Esophagus squamous epithelium (tissue), 5 donors: ENCODE results near the gene PROCR. TPM values are rescaled to one million over a fixed set of nuclear protein-coding genes. Genes with fewer than 3 reads are reported as not detected.

Experiments
- DNase-seq: peaks from one replicate; lab custom pipeline; 2025; lab: John Stamatoyannopoulos, UW
- H3K27ac ChIP-seq, 4 donors: fragments of 200-600 bp; sonication (generic); one replicate each; pipeline ENCODE4 v1.5.1; 2016 to 2019; ENCODE audit warnings: mild to moderate bottlenecking in 1 of 4
- H3K27me3 ChIP-seq, 4 donors: fragments of 200-600 bp; sonication (generic); 1 replicate in 3 of 4; 2 replicates in 1 of 4; pipeline versions ENCODE4 v1.5.1 to v1.6.0; 2017 to 2021; ENCODE audit warnings: antibody characterized with exemption in 1 of 4
- H3K36me3 ChIP-seq, 3 donors: fragments of 200-600 bp; sonication (generic); one replicate each; pipeline ENCODE4 v1.5.1; 2016 to 2019
- H3K4me1 ChIP-seq, 3 donors: fragments of 200-600 bp; sonication (generic); one replicate each; pipeline ENCODE4 v1.5.1; 2017 to 2019
- H3K4me3 ChIP-seq, 4 donors: fragments of 200-600 bp; sonication (generic); 1 replicate in 3 of 4; 2 replicates in 1 of 4; pipeline ENCODE4 v1.5.1; 2016 to 2019; ENCODE audit warnings: mild to moderate bottlenecking in 2 of 4, moderate library complexity in 1 of 4
- H3K9me3 ChIP-seq, 3 donors: fragments of 200-600 bp; sonication (generic); one replicate each; pipeline ENCODE4 v1.5.1; 2016 to 2019
- CTCF ChIP-seq, 6 experiments: fragments of 450-650 bp in 4 of 6; fragments of 200-600 bp in 2 of 6; sonication (generic) in 2 of 6; IDR thresholded peaks; one replicate each; pipeline ENCODE4 v1.5.1; 2016 to 2019; ENCODE audit warnings: antibody characterized with exemption in 6 of 6, mild to moderate bottlenecking in 4 of 6, moderate library complexity in 4 of 6
- POLR2A ChIP-seq, 4 donors: fragments of 450-650 bp; IDR thresholded peaks; one replicate each; pipeline ENCODE4 v1.6.1; 2017; ENCODE audit warnings: antibody characterized with exemption in 4 of 4, mild to moderate bottlenecking in 4 of 4, moderate library complexity in 3 of 4
- WGBS, 2 donors: methylation state at CpG; one replicate each; pipeline ENCODE4 v1.1.5; 2018; 5-methylcytosine and 5-hydroxymethylcytosine counted together
- intact Hi-C: fragments of 100-400 bp; cut with DNase I; formaldehyde crosslinking; loops from one replicate; pipeline ENCODE4 v1.15.0; 2022
- total RNA-seq, 4 donors: library from RNA; depleted of rRNA; stranded (reverse); fragments of >200 nt; gene quantifications; one replicate each; pipeline ENCODE4 v1.1.0, GENCODE V29; 2016
- donor health status: DM: yes; HTN: yes; CAD: no.

The PROCR gene
- 10 to 100 TPM in 3 of 4 donors, 1 to 10 TPM in 1; 2.5 to 19.6 (median 14.6) TPM for total RNA-seq

GRCh38 chr20:35171753-35172433 lies at the start of gene PROCR:
Gene PROCR (plus strand): TSS chr20:35172072. CDS start chr20:35172155, 83 bp downstream.
- DNase-seq, result no peak
- Histone ChIP-seq H3K9me3 (no peaks in the 10 kb centered on the region), H3K27ac (peak within 1 kb of the TSS; percentile 61 to 81 (median 72)), H3K4me3 (peak within 1 kb of the TSS; percentile 17 to 64 (median 42)), H3K36me3 (peaks cover 0 to 12% (median 0%) of the 10 kb centered on the region in 3 donors), H3K4me1 (peaks cover 0 to 38% (median 15%) of the 10 kb centered on the region in 3 donors), H3K27me3 (no peaks in the 10 kb centered on the region)
- intact Hi-C loops, result no loop called here
- 8 to 11% methylated on average over 14 of the region's 16 CpGs for WGBS, 2 donors
- TF ChIP-seq POLR2A (IDR thresholded peaks at IDR 0.05) (no peak), CTCF (IDR thresholded peaks at IDR 0.05) (peak in 1 of 6 experiments; percentile 7)

GRCh38 chr20:35122756-35123405 lies 49.0 kb upstream of the PROCR start:
- WGBS, 2 donors, result 87 to 92% methylated on average over 3 to 5 of the region's 5 CpGs
- Histone ChIP-seq H3K4me3 (no peak overlapping the region), H3K9me3 (no peaks in the 10 kb centered on the region), H3K4me1 (no peaks in the 10 kb centered on the region), H3K27me3 (no peaks in the 10 kb centered on the region), H3K36me3 (peaks cover 19 to 100% (median 42%) of the 10 kb centered on the region in 3 donors), H3K27ac (no peak overlapping the region)
- intact Hi-C loops, result no loop called here
- no peak for TF ChIP-seq POLR2A (IDR thresholded peaks at IDR 0.05)
- no peak for TF ChIP-seq CTCF (IDR thresholded peaks at IDR 0.05)
- no peak for DNase-seq

- H3K9me3 ChIP-seq, result no peaks in the 10 kb centered on the region
- peaks cover 0 to 5% (median 0%) of the 10 kb centered on the region in 3 donors for H3K4me1 ChIP-seq
- DNase-seq, result no peak
- H3K27me3 ChIP-seq, result no peaks in the 10 kb centered on the region
- peaks cover 13 to 97% (median 33%) of the 10 kb centered on the region in 3 donors for H3K36me3 ChIP-seq
- no peak overlapping the region for H3K4me3 ChIP-seq
- WGBS, 2 donors, result 80 to 85% methylated on average over 5 of the region's 5 CpGs
- H3K27ac ChIP-seq, result no peak overlapping the region
- no peak for TF ChIP-seq CTCF (IDR thresholded peaks at IDR 0.05)
- TF ChIP-seq POLR2A (IDR thresholded peaks at IDR 0.05), result no peak
- intact Hi-C loops, result no loop called here
Observed at GRCh38 chr20:35125753-35126152, 46.1 kb upstream of the PROCR start.

- H3K9me3 ChIP-seq, result no peaks in the 10 kb centered on the region
- H3K27me3 ChIP-seq, result no peaks in the 10 kb centered on the region
- WGBS, 2 donors, result 38 to 63% methylated on average over 2 of the region's 2 CpGs
- H3K27ac ChIP-seq, result no peak overlapping the region
- intact Hi-C loops, result no loop called here
- peaks cover 0 to 13% (median 0%) of the 10 kb centered on the region in 3 donors for H3K4me1 ChIP-seq
- H3K36me3 ChIP-seq, result peaks cover 17 to 97% (median 18%) of the 10 kb centered on the region in 3 donors
- H3K4me3 ChIP-seq, result no peak overlapping the region
- no peak for TF ChIP-seq POLR2A (IDR thresholded peaks at IDR 0.05)
- no peak for TF ChIP-seq CTCF (IDR thresholded peaks at IDR 0.05)
- DNase-seq, result no peak
Observed at GRCh38 chr20:35129647-35130069, 42.2 kb upstream of the PROCR start.

- H3K4me3 ChIP-seq, result no peak overlapping the region
- TF ChIP-seq CTCF (IDR thresholded peaks at IDR 0.05) (no peak), POLR2A (IDR thresholded peaks at IDR 0.05) (no peak)
- no peak overlapping the region for H3K27ac ChIP-seq
- no peak for DNase-seq
- 82 to 100% methylated on average over 4 of the region's 4 CpGs for WGBS, 2 donors
- intact Hi-C loops, result no loop called here
- no peaks in the 10 kb centered on the region for H3K9me3 ChIP-seq
- H3K4me1 ChIP-seq, result peaks cover 0 to 31% (median 0%) of the 10 kb centered on the region in 3 donors
- H3K36me3 ChIP-seq, result peaks cover 15 to 97% (median 19%) of the 10 kb centered on the region in 3 donors
- H3K27me3 ChIP-seq, result no peaks in the 10 kb centered on the region
Observed at GRCh38 chr20:35131934-35132333, 39.9 kb upstream of the PROCR start.
